K562 (cell line): ENCODE results near the gene CD160.

ENCODE experiments used
- ATF2 ChIP-seq: sonication (generic); formaldehyde crosslinking; IDR thresholded peaks from 2 replicates; pipeline ENCODE4 v1.8.1; 2022; ENCODE audit warnings: missing genetic modification reagents
- KDM1A ChIP-seq, 2 experiments: fragments of 450-650 bp; IDR thresholded peaks; 2 replicates each; pipeline ENCODE4 v1.6.1; 2016; ENCODE audit warnings: mild to moderate bottlenecking in 2 of 2
- ZBTB17 ChIP-seq: fragments of 450-650 bp; formaldehyde crosslinking; IDR thresholded peaks from 2 replicates; pipeline ENCODE4 v1.4.0; 2020; ENCODE audit warnings: mild to moderate bottlenecking
- ZNF232 ChIP-seq: sonication (generic); formaldehyde crosslinking; IDR thresholded peaks from 2 replicates; pipeline ENCODE4 v1.8.0; 2022; ENCODE audit warnings: mild to moderate bottlenecking, missing genetic modification reagents
- TF ChIP-seq, protein P1 (sequence below): sonication (generic); formaldehyde crosslinking; IDR thresholded peaks from 2 replicates; pipeline ENCODE4 v1.8.1; 2022; ENCODE audit warnings: missing genetic modification reagents

GRCh38 chr1:145736191-145736590, 16.9 kb downstream of the CD160 start:
- TF ChIP-seq KDM1A (IDR thresholded peaks at IDR 0.05) (no peak), ZBTB17 (no peak), ZNF232 (no peak), ATF2 (CRISPR knock-in tag) (no peak)
- TF ChIP-seq, protein P1, sequence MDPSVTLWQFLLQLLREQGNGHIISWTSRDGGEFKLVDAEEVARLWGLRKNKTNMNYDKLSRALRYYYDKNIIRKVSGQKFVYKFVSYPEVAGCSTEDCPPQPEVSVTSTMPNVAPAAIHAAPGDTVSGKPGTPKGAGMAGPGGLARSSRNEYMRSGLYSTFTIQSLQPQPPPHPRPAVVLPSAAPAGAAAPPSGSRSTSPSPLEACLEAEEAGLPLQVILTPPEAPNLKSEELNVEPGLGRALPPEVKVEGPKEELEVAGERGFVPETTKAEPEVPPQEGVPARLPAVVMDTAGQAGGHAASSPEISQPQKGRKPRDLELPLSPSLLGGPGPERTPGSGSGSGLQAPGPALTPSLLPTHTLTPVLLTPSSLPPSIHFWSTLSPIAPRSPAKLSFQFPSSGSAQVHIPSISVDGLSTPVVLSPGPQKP (CRISPR knock-in tag), result no peak
